ENCODE data around the gene MYB.

DNA sequence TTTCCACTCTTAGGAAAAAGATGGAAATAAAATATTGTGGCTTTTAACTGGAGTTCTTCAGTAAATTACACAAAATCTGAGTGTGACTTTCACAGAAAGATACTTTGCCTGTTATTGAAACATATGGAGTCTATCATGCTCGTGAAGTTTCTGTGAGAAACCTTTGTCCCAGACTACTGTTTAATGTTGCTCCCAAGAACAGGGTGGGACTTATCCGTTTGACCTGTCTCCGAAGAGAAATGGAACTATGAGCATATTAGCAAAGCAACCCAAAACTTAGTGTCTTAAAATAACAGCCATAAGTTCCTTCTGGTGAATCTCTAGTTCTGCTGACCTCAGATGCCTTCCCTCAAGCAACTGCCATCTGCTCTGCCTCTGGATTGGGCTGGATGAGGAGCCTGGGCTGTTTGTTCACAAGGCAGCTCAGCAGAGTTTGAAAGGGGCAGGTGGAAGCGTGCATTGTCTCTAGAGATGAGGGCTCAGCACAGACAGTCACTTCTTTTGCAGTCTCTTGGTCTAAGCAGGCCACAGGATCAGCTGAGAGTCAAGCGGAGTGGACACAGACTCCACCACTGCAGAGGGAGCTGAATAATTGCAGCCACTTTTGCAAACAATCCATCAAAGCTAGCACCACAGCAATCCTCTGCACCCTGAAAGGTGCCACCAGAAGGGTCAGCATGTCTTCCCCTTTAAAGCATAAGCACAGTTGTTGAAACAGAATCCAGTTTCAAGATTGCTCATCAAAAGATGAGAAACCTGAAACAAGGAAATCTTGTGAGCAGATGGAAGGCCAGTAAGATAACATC lies 52.8 kb downstream of the MYB start:
- TF ChIP-seq BRCA1 (CRISPR knock-in tag; IDR thresholded peaks at IDR 0.05) = no peak
- no peak for TF ChIP-seq KAT7 (CRISPR knock-in tag; IDR thresholded peaks at IDR 0.05; ENCODE audit: borderline replicate concordance)
